Measurements from ENCODE around the gene PAK1IP1.

PAK1IP1 gene

DNA sequence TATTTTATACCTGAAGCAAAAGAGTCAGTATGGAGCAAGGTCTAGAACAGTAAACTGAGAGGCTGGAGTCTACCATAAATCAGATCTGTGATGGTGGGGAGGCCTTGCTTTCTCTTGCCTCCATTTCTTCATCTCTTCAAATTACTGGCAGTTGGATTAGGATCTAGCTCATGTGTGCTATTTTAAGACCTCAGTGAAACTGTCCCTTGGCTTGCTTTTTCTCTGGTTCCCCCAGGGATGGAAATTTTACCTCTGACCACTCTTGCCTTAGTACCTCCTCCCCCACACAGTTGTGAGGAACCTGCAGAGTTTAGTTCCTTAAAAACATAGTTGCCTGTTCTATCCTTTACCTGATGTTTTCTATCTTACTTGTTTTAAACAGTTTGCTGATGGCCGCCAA is 61.3 kb downstream of the PAK1IP1 start:
- TF ChIP-seq, protein P1, sequence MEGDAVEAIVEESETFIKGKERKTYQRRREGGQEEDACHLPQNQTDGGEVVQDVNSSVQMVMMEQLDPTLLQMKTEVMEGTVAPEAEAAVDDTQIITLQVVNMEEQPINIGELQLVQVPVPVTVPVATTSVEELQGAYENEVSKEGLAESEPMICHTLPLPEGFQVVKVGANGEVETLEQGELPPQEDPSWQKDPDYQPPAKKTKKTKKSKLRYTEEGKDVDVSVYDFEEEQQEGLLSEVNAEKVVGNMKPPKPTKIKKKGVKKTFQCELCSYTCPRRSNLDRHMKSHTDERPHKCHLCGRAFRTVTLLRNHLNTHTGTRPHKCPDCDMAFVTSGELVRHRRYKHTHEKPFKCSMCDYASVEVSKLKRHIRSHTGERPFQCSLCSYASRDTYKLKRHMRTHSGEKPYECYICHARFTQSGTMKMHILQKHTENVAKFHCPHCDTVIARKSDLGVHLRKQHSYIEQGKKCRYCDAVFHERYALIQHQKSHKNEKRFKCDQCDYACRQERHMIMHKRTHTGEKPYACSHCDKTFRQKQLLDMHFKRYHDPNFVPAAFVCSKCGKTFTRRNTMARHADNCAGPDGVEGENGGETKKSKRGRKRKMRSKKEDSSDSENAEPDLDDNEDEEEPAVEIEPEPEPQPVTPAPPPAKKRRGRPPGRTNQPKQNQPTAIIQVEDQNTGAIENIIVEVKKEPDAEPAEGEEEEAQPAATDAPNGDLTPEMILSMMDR (IDR thresholded peaks at IDR 0.05; ENCODE audit: unreplicated experiment in 3 of 3) = no peak
- Mint-ChIP-seq H3K9me3 (no peaks in the 10 kb centered on the region), H3K27ac (peak overlapping the region in 1 of 3 experiments; percentile 48), H3K27me3 (ENCODE audit: low read depth) (no peaks in the 10 kb centered on the region), H3K4me3 (no peak overlapping the region), H3K4me1 (peaks cover 12% of the 10 kb centered on the region), H3K36me3 (ENCODE audit: low read depth) (peaks cover 75% of the 10 kb centered on the region)
